ENCODE results near the gene TBKBP1. TPM values are rescaled to one million over a fixed set of nuclear protein-coding genes. Genes with fewer than 3 reads are reported as not detected.

Gene TBKBP1
- total and polyA plus RNA-seq, 2 of the 4 experiments (the other 2 are of a cell fraction) = 3.4 to 8.5 TPM

DNA sequence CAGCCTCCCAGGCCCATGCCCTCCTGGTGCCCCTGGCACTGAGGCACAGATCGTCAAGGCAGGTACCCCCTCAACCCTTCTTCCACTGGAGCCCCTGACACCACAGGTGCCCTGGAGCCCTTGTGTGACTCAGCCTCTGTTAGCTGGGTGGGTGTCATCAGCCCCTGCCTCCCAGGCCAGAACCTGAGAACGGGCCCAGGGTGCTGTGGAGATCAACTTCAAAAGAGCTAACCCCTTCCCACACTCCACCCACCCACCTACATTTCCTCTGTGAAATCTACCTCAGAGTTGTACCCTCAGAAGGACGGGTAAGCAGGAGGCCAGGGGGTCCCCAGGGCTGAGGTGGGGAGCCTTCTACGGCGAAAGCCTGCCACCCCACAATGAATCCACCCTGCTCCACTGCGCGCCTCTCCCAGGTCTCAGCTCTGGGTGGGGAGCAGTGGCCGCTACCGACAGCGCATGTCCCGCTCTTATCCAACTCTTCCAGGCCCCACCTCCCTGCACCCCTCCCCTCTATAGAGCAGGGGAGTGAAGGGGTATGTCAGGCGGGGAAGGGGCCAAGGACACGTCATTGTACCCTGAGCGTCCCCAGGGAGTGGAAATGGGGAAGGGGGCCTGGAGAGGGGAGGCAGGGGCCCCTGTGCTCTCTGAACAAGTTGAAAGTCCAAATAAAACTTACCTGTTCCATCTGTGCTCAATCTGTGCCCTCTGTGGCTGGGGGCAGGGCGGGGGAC is 17.6 kb downstream of the TBKBP1 start:
- intact Hi-C loops (cut with micrococcal nuclease) (no loop called here), in situ Hi-C loops (cut with MboI; ENCODE audit: low sequenced_read_pairs) (no loop called here), dilution Hi-C loops (cut with HindIII; ENCODE audit: low sequenced_read_pairs, unreplicated experiment) (no loop called here)
- ChIA-PET CTCF (no interaction called here), POLR2A (ENCODE audit: unreplicated experiment) (no interaction called here)
- H2BK20ac ChIP-seq (ENCODE audit: low read depth, low read length) = no peak overlapping the region
- no peak overlapping the region for H2AK5ac ChIP-seq (ENCODE audit: low read depth, low read length)
- H3K36me3 ChIP-seq (ENCODE audit: control insufficient read depth, insufficient read depth, low read length) = peaks cover 12% of the 10 kb centered on the region; the same call in 1 of the 2 replicates
- no peak for ATAC-seq (ENCODE audit: low read depth)
- peaks cover 3% of the 10 kb centered on the region; the same call in 1 of the 2 replicates for H3K9me1 ChIP-seq (ENCODE audit: insufficient read depth, low read length)
- H3K14ac ChIP-seq (replicated peaks; ENCODE audit: low read depth, low read length) = no peak overlapping the region
- H3K27ac ChIP-seq (ENCODE audit: insufficient read depth, low read length) = no peak overlapping the region
- no peak for DNase-seq
- H2BK15ac ChIP-seq (ENCODE audit: low read depth, low read length) = no peak overlapping the region
- H3K23ac ChIP-seq (ENCODE audit: low read depth, low read length) = no peak overlapping the region
- no peak overlapping the region for H3K9ac ChIP-seq (ENCODE audit: low read depth, low read length)
- no peak overlapping the region for H4K91ac ChIP-seq (ENCODE audit: insufficient read depth, low read depth, low read length)
- no peaks in the 10 kb centered on the region for H3K9me3 ChIP-seq (ENCODE audit: control insufficient read depth, insufficient read depth, low read length)
- no TSS peak for BruUV-seq (replicated peaks)
- 0 out of 2 replicates have a peak, but pooled peaks cover 1% of the 10 kb centered on the region for H3K4me1 ChIP-seq (ENCODE audit: control insufficient read depth, insufficient read depth, low read length)
- no peak overlapping the region for H3K4ac ChIP-seq (ENCODE audit: low read depth, low read length)
- H4K8ac ChIP-seq (ENCODE audit: low read depth in 2 of 2, low read length in 2 of 2) = no peak overlapping the region
- H2AK9ac ChIP-seq (replicated peaks; ENCODE audit: low read depth, low read length, poor library complexity) = no peak overlapping the region
- H2AFZ ChIP-seq (replicated peaks; ENCODE audit: low read length, poor library complexity) = no peak overlapping the region
- no peak overlapping the region for H4K5ac ChIP-seq (ENCODE audit: low read depth, low read length)
- H2BK5ac ChIP-seq (ENCODE audit: low read depth, low read length, poor library complexity, severe bottlenecking) = no peak overlapping the region
- H3K4me2 ChIP-seq (ENCODE audit: low read depth, low read length) = no peak overlapping the region
- H3K18ac ChIP-seq (ENCODE audit: low read depth, low read length) = no peak overlapping the region
- no peak overlapping the region for H2BK120ac ChIP-seq (ENCODE audit: low read depth, low read length)
- no peak overlapping the region for H3K56ac ChIP-seq (ENCODE audit: extremely low read depth, insufficient read depth, low read length)
- no peaks in the 10 kb centered on the region for H3K79me1 ChIP-seq (ENCODE audit: low read depth in 1 of 2, low read length in 2 of 2)
- peaks cover 9% of the 10 kb centered on the region for H4K20me1 ChIP-seq (ENCODE audit: insufficient read depth, low read length)
- no CpG with 5 or more reads among the region's 15 CpGs for WGBS, 2 experiments (ENCODE audit: extremely low coverage in 2 of 2, insufficient read length in 1 of 2)
- TF ChIP-seq POLR2A (IDR thresholded peaks at IDR 0.05; ENCODE audit: low read depth, low read length) = no peak
- no peak for TF ChIP-seq FOS (IDR thresholded peaks at IDR 0.05; ENCODE audit: low read depth, low read length)
- no peak for TF ChIP-seq RCOR1 (IDR thresholded peaks at IDR 0.05; ENCODE audit: insufficient replicate concordance, low read length)
- TF ChIP-seq, protein P1, sequence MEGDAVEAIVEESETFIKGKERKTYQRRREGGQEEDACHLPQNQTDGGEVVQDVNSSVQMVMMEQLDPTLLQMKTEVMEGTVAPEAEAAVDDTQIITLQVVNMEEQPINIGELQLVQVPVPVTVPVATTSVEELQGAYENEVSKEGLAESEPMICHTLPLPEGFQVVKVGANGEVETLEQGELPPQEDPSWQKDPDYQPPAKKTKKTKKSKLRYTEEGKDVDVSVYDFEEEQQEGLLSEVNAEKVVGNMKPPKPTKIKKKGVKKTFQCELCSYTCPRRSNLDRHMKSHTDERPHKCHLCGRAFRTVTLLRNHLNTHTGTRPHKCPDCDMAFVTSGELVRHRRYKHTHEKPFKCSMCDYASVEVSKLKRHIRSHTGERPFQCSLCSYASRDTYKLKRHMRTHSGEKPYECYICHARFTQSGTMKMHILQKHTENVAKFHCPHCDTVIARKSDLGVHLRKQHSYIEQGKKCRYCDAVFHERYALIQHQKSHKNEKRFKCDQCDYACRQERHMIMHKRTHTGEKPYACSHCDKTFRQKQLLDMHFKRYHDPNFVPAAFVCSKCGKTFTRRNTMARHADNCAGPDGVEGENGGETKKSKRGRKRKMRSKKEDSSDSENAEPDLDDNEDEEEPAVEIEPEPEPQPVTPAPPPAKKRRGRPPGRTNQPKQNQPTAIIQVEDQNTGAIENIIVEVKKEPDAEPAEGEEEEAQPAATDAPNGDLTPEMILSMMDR (conservative IDR thresholded peaks at IDR 0.05; ENCODE audit: low read depth, low read length) = no peak
- TF ChIP-seq CEBPB (IDR thresholded peaks at IDR 0.05; ENCODE audit: low read depth, low read length) = no peak
- no peak for TF ChIP-seq MAZ (IDR thresholded peaks at IDR 0.05; ENCODE audit: borderline replicate concordance, low read depth, low read length)
- TF ChIP-seq BHLHE40 (IDR thresholded peaks at IDR 0.05; ENCODE audit: low read depth, low read length) = no peak
- TF ChIP-seq RAD21 (IDR thresholded peaks at IDR 0.05; ENCODE audit: low read length) = no peak
- TF ChIP-seq MXI1 (IDR thresholded peaks at IDR 0.05; ENCODE audit: borderline replicate concordance, low read depth, low read length) = no peak
- TF ChIP-seq CHD1 (IDR thresholded peaks at IDR 0.05; ENCODE audit: low read depth, low read length) = no peak
- TF ChIP-seq SMC3 (IDR thresholded peaks at IDR 0.05; ENCODE audit: low read depth, low read length) = no peak
- no peak for TF ChIP-seq NFE2L2 (IDR thresholded peaks at IDR 0.05; ENCODE audit: low read depth, low read length)
- TF ChIP-seq, protein P2, sequence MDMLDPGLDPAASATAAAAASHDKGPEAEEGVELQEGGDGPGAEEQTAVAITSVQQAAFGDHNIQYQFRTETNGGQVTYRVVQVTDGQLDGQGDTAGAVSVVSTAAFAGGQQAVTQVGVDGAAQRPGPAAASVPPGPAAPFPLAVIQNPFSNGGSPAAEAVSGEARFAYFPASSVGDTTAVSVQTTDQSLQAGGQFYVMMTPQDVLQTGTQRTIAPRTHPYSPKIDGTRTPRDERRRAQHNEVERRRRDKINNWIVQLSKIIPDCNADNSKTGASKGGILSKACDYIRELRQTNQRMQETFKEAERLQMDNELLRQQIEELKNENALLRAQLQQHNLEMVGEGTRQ (IDR thresholded peaks at IDR 0.05; ENCODE audit: low read depth, low read length) = no peak
- no peak for TF ChIP-seq MAFK (IDR thresholded peaks at IDR 0.05; ENCODE audit: low read depth, low read length)
- no peak for TF ChIP-seq RFX5 (IDR thresholded peaks at IDR 0.05; ENCODE audit: low read depth, low read length)
- TF ChIP-seq, protein P3, sequence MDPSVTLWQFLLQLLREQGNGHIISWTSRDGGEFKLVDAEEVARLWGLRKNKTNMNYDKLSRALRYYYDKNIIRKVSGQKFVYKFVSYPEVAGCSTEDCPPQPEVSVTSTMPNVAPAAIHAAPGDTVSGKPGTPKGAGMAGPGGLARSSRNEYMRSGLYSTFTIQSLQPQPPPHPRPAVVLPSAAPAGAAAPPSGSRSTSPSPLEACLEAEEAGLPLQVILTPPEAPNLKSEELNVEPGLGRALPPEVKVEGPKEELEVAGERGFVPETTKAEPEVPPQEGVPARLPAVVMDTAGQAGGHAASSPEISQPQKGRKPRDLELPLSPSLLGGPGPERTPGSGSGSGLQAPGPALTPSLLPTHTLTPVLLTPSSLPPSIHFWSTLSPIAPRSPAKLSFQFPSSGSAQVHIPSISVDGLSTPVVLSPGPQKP (IDR thresholded peaks at IDR 0.05; ENCODE audit: borderline replicate concordance, low read depth, low read length) = no peak
- no peak overlapping the region for H3K4me3 ChIP-seq (ENCODE audit: insufficient read depth, low read depth, low read length)
- H3K27me3 ChIP-seq (ENCODE audit: control insufficient read depth, insufficient read depth, low read length) = peaks cover 46% of the 10 kb centered on the region

Data from IMR-90 (cell line).